Measurements from ENCODE around the gene NSG1.

DNA sequence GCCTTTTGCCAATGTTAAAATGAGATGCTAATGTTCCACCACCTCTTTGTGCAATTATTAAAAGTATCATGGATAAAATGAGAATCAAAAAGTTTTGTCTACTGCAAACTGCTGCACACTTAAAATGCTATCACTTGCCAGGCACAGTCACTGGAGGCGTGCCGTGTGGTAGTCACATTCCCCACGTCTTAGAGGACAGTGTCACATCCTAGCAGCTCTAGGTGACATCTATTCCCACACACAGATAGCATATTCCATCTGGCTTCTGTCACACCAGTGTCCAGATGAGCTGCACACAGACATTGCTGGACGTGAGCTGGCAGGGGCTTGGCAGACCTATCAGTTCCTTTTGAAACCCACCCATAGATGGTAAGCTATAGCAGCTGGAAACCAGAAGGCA lies 47.0 kb downstream of the NSG1 start:
- no peak for TF ChIP-seq EZH2 (IDR thresholded peaks at IDR 0.05; ENCODE audit: low read length, unreplicated experiment)
- TF ChIP-seq, protein P1, sequence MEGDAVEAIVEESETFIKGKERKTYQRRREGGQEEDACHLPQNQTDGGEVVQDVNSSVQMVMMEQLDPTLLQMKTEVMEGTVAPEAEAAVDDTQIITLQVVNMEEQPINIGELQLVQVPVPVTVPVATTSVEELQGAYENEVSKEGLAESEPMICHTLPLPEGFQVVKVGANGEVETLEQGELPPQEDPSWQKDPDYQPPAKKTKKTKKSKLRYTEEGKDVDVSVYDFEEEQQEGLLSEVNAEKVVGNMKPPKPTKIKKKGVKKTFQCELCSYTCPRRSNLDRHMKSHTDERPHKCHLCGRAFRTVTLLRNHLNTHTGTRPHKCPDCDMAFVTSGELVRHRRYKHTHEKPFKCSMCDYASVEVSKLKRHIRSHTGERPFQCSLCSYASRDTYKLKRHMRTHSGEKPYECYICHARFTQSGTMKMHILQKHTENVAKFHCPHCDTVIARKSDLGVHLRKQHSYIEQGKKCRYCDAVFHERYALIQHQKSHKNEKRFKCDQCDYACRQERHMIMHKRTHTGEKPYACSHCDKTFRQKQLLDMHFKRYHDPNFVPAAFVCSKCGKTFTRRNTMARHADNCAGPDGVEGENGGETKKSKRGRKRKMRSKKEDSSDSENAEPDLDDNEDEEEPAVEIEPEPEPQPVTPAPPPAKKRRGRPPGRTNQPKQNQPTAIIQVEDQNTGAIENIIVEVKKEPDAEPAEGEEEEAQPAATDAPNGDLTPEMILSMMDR (conservative IDR thresholded peaks at IDR 0.05; ENCODE audit: low read depth, low read length): no peak
- TF ChIP-seq EZH2phosphoT487 (IDR thresholded peaks at IDR 0.05; ENCODE audit: borderline replicate concordance, low read length): no peak
